Measurements from ENCODE around the gene NKX3-2. TPM values are rescaled to one million over a fixed set of nuclear protein-coding genes. Genes with fewer than 3 reads are reported as not detected.
"Not testable (repeated sequence)": the region's sequence is repeated elsewhere in the genome, so short reads cannot be mapped to it uniquely, and the experiment has no call there.

NKX3-2 gene
- not detected for total RNA-seq

DNA sequence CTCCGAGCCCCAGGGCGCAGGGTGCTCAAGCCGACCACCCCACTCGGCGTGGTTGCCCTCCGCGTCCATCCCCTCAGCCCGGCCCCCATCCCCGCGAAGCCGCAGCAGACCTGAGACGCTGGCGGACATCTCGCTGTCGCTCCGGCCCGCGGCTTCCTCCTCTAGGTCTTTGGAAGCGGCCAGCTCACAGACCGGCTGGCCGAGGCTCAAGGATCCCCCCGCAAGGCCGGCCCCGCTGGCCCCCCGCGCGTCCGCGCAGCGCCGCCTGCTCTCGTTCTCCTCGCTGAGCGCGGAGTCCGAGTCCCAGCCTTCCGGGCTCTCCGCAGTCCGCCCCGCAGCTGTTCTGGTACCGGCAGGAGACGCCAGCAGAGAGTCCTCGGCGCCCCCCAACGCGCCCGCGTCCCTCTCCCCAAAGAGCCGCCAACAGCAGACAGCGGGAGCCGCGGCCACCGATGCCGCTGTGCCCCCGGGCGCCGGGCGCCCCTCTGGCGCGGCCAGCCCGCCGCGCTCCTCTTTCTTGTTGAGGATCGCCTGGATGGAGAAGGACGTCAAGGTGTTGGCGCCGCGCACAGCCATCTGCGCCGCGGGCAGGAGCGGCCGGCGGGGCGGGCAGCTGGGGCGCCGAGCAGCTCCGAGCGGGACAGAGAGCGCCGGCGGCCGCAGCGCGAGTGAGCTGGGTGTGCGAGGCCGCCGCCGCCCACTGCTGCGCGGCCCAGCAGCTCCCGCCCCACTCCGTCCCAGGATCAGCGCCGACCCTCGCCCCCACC lies at the start of gene NKX3-2:
NKX3-2 (minus strand) TSS at position 670 of the 767 bp plus-strand sequence; CDS start at position 576, 94 bp downstream.
- DNase-seq: no peak

DNA sequence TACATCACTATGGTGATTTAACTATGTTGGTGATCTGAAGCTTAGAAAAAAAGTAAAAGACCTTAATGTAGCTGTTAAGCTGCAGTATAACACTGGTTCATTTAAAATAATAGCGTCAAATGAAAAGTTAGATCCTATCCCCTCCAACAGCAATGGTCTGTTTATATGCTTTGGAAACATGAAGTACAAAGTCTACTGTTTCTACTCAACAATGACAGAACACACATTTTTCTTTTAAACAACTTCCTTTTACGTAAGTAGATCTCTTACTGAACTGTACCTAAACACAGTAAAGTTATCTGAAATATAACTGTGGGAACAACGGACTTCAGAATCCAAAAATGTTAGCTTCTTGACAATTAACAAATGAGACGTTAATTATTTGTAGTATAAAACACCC lies 47.9 kb upstream of the NKX3-2 start:
- no peak for DNase-seq

DNA sequence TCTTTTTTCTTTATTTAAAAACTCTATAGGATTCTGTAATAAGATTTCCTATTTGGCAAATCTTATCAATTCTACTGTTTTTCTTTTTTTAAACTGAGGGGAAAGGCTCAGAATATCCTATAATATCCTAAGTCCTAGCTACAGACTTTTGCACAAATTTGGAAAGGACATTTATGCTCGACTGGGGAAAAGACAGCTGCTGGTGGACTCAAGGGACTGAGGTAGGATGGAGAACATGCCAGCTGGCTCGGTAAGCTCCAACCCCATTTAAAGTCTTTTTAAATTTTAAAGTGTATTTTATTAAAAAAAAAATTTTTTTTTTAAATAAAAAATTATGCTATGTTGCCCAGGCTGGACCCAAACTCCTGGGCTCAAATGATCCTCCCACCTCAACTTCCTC lies 46.5 kb upstream of the NKX3-2 start:
- DNase-seq: no peak

DNA sequence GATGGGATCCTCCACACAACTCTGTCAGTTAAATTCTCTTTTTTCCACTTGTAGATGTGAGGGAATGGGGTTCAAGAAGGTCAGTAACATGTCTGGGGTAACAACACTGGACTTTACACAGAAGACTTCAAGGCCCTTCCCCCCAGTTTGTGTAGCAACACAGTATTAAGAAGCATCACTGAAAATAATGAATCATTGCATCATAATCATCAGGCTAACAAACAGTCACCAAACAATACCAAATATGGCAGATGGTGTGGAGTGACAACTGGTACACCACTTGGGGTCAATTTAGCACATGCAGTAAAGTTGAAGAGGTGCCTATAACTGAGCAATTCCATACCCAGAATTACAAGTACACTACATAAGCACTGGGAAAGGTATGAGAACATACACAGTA lies 44.6 kb upstream of the NKX3-2 start:
- no peak for DNase-seq

DNA sequence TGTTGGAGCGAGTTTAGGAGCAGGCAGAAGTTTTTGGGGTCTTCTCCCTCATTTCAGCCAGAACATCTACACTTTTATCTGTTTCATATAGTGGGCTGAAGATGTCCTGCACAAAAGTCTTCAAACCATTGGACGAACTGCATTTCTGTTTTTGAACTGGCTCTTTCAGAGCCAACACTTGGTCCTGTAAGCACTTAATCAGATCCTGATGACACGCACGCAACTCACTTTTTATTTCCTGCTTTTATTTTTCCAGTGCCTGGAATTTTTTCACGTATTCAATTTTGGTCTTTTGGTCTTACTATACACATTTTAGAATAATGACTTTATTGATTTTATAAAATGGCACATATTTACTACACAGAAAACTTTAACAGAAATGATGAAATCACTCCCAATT lies 40.2 kb upstream of the NKX3-2 start:
- DNase-seq: no peak

DNA sequence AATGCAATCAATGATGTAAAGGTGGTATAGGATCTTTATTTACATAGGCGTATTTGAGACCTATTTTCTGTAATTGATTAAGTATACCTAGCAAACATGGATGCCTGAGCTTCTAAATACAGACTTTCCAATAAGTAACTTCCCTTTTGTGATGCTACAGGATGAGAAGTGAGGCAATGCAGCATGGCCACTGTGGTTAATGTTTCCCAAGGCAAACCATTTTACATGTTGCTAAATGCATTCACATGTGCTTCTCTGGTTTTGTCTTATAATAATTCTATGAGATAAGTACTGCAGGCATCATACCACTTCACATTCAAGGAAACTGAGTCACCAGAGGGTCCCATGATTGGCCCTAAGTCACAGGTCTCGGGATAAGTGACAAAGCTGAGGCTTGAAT lies 35.7 kb upstream of the NKX3-2 start:
- no peak for DNase-seq

DNA sequence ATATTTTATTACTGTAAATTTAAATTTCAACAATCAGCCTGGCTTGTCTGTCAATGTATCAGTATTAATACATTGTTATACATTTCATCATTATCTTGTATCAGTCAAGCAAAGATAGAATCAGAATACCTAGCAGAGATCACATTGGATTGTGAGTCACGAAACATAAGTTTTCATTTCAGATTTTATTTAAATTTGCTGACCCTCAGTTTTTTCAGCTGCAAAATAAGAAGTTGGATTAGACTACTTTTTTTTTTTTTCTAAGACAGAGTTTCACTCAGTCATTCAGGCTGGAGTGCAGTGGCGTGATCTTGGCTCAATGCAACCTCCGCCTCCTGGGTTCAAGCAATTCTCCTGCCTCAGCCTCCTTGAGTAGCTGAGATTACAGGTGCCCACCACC lies 33.4 kb upstream of the NKX3-2 start:
- DNase-seq: no peak

DNA sequence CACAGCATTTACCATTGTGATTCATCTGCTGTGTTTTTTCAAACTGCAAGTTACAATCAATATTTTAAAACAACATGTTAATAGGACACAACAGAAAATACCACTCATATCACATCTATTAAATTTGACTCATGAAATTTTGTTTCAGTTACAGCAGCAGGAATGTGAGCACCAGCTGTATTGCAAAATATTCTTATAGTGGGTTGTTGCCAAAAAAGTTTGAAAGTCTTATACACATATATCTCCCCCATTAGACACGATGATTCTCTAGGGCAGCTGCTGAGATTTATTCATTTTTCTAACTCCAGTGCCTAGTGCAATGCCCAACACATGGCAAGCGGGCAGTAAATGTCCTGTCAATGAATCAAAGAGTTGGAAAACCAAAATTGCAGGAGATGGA lies 26.6 kb upstream of the NKX3-2 start:
- DNase-seq: no peak

DNA sequence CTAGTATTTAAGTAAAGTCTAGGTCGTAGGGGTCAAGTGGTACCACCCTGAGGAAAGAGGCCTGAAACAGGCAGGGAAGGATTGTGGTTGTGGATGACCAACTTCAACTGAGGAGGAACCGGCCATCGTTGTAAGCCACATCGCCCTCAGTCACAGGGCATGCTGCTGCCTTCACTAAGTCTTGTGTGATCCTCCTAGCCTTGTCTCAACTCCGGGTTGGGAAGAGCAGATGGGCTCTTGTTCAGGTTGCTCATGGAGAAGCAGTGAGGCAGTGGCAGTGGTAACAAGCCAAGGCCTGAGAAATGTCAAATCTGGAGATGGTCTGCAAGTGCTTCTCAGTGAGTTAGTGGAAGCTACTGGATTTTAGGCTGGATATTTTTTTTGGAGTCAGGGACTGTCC lies 22.8 kb upstream of the NKX3-2 start:
- no peak for DNase-seq

DNA sequence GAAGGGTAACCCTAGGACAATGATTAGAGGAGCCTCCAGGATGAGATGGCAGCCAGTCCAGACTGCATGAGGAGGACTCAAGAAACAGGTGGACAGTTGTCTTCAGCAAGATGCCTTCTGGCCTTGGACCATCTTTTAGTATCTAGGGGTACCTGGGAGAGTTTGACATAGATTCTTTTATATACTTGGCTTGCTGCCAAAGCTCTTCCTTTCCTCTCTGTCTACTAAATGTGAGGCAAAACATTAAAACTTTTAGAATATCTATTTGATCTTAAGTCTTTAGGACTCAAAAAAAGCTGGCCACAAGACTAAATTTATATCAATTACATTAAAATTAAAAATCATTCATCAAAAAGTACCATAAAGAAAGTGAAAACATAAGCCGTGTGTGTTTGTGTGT lies 18.6 kb upstream of the NKX3-2 start:
- no peak for DNase-seq

DNA sequence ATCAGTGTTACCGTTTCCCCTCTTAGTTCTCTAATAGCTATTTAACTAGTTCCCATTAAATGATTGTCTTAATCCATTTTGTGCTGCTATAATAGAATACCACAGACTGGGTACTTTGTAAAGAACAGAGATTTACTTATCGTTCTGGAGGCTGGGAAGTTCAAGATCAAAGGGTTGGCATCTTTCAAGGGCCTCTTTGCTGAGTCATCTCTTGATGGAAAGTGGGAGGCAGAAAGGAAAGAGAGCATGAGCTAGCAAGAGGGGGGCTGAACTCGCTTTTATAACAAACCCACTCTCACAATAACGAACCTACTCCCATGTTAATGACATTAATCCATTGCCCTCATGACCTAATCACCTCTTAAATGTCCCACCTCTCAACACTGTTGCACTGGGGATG lies 17.4 kb upstream of the NKX3-2 start:
- DNase-seq: no peak

DNA sequence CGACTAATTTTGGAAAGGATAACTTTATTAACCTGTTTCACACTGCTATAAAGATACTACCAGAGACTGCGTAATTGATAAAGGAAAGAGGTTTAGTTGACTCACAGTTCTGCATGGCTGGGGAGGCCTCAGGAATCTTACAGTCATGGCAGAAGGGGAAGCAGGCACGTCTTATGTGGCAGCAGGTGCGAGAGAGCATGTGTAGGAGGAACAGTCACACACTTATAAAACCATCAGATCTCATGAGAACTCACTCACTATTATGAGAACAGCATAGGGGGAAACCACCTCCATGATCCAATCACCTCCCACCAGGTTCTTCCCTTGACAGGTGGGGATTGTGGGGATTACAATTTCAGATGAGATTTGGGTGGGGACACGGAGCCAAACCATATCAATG lies 15.8 kb upstream of the NKX3-2 start:
- DNase-seq: not testable (repeated sequence)

DNA sequence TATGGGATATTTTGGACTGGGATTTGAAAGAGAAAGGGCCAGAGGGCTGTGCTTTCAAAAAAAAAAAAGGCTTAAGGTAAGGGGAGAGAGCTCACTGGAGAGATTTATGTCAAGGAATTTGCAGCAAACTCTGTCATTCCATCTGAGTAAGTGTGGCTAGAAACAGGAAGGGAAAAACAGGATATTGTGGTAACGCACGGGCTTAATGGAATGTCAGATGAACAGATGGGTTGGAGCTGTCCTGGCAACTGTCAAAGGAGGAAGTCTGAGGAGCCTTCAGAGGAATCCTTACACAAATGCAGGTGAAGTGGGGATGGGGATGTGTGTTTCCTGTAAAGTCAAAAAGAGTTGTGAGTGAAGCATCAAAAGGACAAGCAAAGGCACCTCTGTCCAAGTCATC lies 15.1 kb upstream of the NKX3-2 start:
- DNase-seq: no peak

DNA sequence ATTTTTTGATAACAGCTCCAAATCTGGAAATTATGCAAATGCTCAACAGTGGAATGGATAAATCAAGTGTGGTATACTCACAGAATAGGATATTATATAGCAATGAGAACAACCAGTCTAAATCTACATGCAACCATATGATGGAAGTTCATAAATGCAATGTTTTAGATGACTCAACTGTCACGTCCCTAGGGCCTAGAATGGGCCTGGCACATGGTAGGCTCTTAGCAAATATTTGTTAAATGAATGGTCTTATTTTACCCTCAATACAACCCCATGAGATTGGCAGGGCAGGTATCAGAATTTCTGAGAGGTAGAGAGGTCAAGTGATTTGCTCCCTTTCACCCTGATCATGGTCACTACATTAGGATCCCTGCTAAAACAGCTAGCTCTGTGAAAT lies 14.6 kb upstream of the NKX3-2 start:
- DNase-seq: no peak

DNA sequence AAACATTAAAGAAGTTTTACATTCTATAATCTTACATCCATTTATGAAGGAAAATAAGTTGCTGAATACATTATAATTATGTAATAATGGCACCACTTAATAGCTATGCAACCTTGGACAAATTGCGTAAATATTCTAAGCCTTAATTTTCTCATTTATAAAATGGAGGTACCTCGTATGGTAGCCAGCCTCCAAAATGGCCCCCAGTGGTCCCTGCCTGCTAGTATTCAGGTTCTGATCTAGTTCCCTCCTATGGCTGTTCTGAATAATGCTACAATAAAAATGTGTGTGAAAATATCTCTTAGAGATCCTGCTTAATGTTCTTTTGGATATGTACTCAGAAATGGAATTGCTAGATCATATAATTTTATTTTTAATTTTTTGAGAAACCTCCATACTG lies 11.0 kb upstream of the NKX3-2 start:
- no peak for DNase-seq

DNA sequence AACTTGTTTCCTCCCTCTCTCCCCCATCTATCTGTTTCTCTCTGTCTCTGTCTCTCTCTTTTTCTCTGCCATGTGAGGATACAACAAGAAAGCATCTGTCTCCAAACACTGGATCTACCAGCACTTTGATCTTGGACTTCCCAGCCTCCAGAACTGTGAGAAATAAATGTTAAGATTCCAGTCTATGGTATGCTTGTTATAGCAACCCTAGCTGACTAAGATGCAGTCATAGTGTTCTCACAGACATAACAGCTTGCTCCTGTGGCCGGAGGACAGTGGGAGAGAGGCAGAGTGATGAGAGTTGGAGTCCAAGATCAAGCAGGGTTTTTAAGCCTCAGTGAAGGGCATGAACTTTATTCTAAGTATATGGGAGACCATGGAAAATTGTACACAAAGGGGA lies 8.8 kb upstream of the NKX3-2 start:
- DNase-seq: no peak

DNA sequence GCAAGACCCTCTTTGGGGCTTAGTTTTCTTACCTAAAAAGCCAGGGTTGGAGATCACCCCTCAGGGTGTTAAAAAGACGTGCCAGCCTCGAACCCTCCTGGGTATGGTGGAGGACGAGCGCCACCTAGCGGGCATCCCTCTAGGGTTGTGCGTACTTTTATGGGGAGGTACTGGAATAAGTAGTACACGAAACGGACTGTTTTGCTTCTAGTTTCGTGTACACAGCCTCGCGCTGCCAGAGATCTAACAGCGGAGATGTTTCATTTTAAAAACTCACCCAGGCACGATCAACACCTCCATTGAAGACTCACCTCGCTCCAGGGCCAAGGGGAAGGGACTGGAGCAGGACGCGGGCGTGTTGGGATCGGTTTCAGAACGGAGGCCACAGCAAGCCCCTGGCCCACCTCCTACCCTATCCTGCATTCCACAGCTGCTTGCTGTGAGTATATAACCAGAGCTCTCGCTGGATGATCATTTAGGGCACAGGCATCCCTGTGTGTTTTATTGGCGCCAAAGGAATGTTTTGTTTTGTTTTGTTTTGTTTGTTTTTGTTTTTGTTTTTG lies 4.8 kb upstream of the NKX3-2 start:
- DNase-seq: peak; percentile 65

DNA sequence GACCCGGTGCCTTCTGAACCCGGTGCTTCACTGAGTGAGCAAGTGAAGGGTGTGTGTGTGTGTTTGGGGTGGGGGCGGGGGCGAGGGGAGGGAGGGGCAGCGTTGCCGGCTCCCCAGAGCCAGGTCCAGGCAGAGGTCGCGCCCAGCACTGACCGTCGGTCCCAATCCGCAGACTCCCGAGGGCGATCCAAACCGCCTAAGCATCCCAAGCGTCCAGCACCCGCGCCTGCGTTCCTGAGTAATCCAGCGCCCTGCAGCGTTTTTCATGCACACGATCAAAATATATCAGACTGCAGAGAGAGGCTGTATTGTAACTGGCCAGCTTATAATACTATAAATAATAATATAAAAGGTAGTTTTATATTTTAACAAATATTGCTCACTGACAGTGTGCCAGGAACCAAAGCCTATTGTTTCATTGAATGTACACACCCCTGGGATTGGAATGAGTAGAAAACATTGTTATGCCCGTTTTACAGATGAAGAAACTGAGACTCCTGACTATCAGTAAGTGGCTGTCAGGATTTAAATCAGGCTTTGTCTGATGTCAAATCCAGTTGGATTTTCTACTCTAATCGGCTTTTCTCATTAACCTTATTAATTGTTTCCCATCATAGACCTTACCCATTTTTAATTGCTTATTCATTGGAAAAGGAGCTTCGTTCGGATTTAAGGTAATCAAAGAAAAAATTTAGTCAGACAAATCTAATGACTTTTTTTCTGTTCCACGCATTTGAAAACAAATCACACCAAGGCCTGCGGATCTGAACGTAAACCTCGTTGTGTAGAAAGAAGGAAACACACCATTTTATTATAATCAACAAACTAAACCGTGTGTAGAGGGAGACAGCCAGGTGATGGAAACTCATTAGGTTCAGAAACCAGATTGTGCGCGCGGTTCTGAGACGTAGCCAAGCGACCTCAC lies 4.0 kb upstream of the NKX3-2 start:
- DNase-seq: no peak

DNA sequence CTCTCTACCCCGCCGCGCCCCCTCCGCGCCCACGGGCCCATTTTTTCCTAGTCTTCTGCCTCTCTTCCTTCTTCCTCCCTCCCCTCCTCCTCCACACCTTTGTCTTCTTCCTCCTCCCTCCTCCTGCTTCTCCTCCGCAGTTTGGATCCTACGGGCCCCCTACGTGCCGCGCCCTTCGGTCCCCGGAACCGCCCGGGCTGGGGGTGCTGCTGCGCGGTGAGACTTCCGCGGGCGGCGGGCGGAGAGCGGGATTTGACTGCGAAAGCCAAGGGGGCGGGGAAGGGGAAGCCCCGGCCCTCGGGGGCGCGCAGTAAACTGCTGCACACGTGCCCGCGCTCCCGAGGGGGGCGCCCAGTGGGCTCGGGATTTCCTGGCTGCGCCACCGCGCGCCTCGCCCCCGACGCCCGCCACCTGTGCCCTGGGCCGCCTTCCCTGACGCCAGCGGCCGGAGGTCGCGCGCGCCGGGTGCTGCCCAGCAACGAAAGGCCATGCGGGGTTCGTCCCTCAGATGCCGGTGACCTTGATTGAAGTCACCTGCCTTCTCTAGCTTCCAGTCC lies 3.3 kb upstream of the NKX3-2 start:
- DNase-seq: no peak

DNA sequence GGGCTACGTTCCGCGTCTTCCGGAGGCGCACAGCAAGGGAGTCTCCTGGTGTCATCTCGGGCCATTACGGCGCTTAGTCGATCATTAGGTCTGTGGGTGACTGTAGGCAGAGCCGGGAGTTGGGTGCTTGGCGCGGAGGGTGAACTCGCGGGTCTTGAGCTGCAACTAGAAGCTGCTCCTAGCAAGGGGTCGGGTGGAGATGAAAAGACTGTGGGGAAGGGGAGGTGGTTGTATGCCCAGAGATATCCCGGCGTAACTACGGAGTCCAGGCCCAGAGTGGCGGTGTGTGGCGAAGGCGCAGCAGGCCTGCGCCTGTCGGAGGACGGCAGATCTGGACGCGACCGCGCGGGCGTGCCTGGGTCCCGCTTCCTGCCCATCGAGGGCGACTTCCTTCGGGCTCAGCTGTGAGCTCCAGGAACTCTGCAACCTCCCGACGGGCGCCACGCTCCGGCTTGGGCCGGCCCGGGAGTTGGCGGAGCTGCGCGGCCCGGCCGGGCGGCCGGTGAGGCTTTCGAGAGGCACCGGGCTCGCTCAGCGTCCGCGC lies 2.7 kb upstream of the NKX3-2 start:
- no peak for DNase-seq

DNA sequence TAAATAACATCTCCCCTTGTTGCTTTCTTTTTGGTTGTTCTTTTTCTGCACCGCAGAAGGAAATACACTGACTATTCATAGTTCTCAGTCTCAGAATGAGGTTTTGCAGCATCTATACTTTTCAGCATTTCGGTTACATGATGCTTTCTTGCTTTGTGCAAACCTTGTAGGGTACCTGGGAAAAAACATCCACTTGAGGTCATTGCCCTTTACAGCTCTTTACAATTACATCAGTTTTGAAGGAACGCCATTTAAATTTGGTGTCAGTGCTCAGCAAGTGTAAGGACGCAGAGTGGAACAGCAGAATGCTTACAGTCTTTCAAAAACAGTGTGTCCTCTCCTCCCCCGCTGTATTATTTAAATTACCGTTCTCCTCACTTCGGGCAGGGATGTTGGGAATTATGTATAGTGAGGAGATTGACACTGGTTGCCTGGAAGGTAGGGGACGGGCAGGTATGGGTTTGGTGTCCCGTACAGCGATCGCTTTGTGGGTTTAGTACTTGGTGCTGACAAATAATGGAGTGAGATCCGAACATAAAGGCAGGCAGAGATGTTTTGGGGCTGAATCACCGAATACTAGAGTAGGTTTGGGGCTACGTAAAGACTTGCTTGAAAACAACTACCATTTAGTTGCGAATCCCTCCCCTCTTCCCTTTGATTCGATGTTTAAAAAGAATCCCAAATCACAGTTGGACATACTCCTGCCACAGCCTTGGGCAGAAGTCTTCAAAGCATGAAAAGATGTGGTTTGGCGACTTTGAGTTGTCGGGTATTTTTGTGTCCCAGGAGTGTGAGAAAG lies 2.0 kb upstream of the NKX3-2 start:
- DNase-seq: no peak

DNA sequence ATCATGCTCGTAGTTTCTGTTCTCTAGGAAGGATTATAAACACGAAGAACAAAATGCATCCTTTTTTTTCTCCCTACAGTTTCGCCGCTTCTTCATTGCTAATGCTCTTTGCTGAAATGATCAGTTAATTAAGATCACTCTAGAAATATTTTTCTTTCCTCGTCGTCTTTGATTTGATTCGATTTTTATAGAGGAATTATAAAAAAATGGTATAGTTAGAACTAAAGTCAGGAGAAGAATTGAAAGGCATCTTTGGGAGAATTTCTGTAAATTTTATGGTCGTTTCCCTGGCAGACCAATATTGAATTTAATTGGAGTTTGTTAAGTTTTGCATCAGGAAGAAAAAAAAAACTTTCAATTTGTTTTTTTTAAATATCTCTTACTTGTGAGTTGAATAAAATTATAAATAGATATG lies 1.1 kb upstream of the NKX3-2 start:
- DNase-seq: no peak
